Measurements from ENCODE around the gene SLC38A10.

- TF ChIP-seq CTCF (IDR thresholded peaks at IDR 0.05): no peak
- no peak for TF ChIP-seq POLR2A (IDR thresholded peaks at IDR 0.05)
These were observed 17.0 kb downstream of the SLC38A10 start for GRCh38 chr17:81277946-81278693.
